ENCODE measurements around the gene FFAR3. TPM values are rescaled to one million over a fixed set of nuclear protein-coding genes. Genes with fewer than 3 reads are reported as not detected.

FFAR3 gene
- total and polyA plus RNA-seq, 2 of the 8 experiments (the other 6 are each of a cell fraction or from before 2014, with no cell fraction given), result not detected

DNA sequence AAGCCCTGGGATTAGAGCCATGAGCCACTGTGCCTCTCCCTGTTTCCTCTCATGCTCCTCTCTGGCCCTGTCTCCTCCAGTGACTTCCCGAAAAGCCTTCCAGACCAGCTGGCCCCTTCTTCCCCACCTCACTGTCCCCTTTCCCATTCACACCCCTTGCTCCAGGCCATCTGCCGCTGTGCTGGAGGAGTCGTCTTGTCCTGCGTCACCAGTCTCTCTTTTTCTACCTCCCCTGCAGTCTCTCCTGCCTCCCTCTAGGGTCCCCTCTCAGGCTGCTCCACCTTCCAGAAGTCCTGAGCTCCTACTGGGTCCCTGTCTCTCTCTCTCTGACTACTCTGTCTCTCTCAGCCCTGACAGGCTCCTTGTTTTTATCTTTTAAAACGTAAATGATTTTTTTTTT is 15.8 kb upstream of the FFAR3 start:
- Histone ChIP-seq H3K36me3 (ENCODE audit: control insufficient read depth in 2 of 4, insufficient read depth in 4 of 4, low read length in 3 of 4) (no peaks in the 10 kb centered on the region), H3K9me3 (ENCODE audit: insufficient read depth in 2 of 2, low read depth in 1 of 2, low read length in 1 of 2) (no peaks in the 10 kb centered on the region), H2BK15ac (ENCODE audit: low read length) (no peak overlapping the region), H2BK12ac (ENCODE audit: low read depth, low read length) (no peak overlapping the region), H2BK5ac (ENCODE audit: low read depth, low read length) (no peak overlapping the region), H2BK120ac (replicated peaks; ENCODE audit: low read depth, low read length) (no peak overlapping the region), H3K4ac (replicated peaks; ENCODE audit: insufficient read length, low read depth, low read length) (no peak overlapping the region), H3K79me1 (ENCODE audit: low read depth, low read length) (no peaks in the 10 kb centered on the region), H3K23ac (ENCODE audit: insufficient read length) (no peak overlapping the region), H3K9ac (replicated peaks in 1 of 4; ENCODE audit: extremely low read depth in 1 of 4, low read depth in 3 of 4, low read length in 3 of 4) (no peak overlapping the region), H4K8ac (ENCODE audit: extremely low read depth, insufficient read depth, low read length) (no peak overlapping the region), H3K79me2 (ENCODE audit: control insufficient read depth in 1 of 2, insufficient read depth in 2 of 2, low read length in 2 of 2) (no peaks in the 10 kb centered on the region), H2BK20ac (ENCODE audit: low read length) (no peak overlapping the region), H3K23me2 (ENCODE audit: low read depth, low read length) (no peaks in the 10 kb centered on the region; the same call in 1 of the 2 replicates), H4K20me1 (replicated peaks in 1 of 2; ENCODE audit: control insufficient read depth in 1 of 2, insufficient read depth in 2 of 2, low read length in 2 of 2) (no peaks in the 10 kb centered on the region), H4K91ac (replicated peaks; ENCODE audit: insufficient read length, low read length) (no peak overlapping the region), H2AK5ac (ENCODE audit: low read depth, low read length) (no peak overlapping the region), H3K14ac (ENCODE audit: insufficient read length) (no peak overlapping the region), H3K18ac (ENCODE audit: extremely low read depth, low read length) (no peak overlapping the region), H3K4me2 (ENCODE audit: insufficient read depth in 1 of 2, low read depth in 2 of 2, low read length in 2 of 2) (no peak overlapping the region), H3K56ac (replicated peaks; ENCODE audit: insufficient read length, low read depth, low read length) (no peak overlapping the region), H3K4me3 (ENCODE audit: extremely low read depth in 1 of 4, insufficient read depth in 2 of 4, low read depth in 3 of 4, low read length in 4 of 4) (no peak overlapping the region), H2AFZ (ENCODE audit: low read length) (no peak overlapping the region), H3K27ac (ENCODE audit: low read depth, low read length) (no peak overlapping the region), H3K4me1 (replicated peaks in 1 of 4; ENCODE audit: control insufficient read depth in 3 of 4, insufficient read depth in 4 of 4, low read length in 3 of 4) (no peaks in the 10 kb centered on the region), H4K5ac (ENCODE audit: insufficient read length, low read depth, low read length) (no peak overlapping the region), H3K27me3 (replicated peaks in 1 of 4; ENCODE audit: control insufficient read depth in 3 of 4, extremely low read depth in 1 of 4, insufficient read depth in 3 of 4, low read length in 3 of 4) (no peaks in the 10 kb centered on the region)
- ChIA-PET CTCF (ENCODE audit: partially characterized antibody) (interaction anchor here (0.6 to 1.3 kb wide), 8 partner anchors 9 to 153 kb away, joined by 3 to 7 read pairs (median 3); no protein-coding TSS in a partner anchor), POLR2A (ENCODE audit: partially characterized antibody) (interaction anchor here (1.5 kb wide), 1 partner anchor 168 kb away, joined by 6 read pairs; no protein-coding TSS in a partner anchor)
- WGBS, 2 experiments (ENCODE audit: extremely low coverage in 1 of 2, insufficient coverage in 1 of 2, insufficient read length in 1 of 2, insufficient replicate concordance in 2 of 2, low coverage in 1 of 2, low lambda C conversion rate in 2 of 2, missing lambda C conversion rate in 1 of 2), result 79% methylated on average over 5 of the region's 5 CpGs; no CpG with 5 or more reads in 1 of the 2 experiments
- no peak for FAIRE-seq
- TF ChIP-seq RXRA (IDR thresholded peaks at IDR 0.05; ENCODE audit: insufficient read depth, low read depth, low read length) (no peak), HDAC2 (IDR thresholded peaks at IDR 0.05; ENCODE audit: borderline replicate concordance in 1 of 2, low read depth in 2 of 2, low read length in 2 of 2) (no peak), SUZ12 (IDR thresholded peaks at IDR 0.05; ENCODE audit: low read length) (no peak), CTBP2 (IDR thresholded peaks at IDR 0.05; ENCODE audit: borderline replicate concordance, insufficient read depth, insufficient read length, low read length) (no peak), RAD21 (IDR thresholded peaks at IDR 0.05 in 1 of 2, conservative IDR thresholded peaks at IDR 0.05 in 1 of 2; ENCODE audit: low read depth in 2 of 2, low read length in 2 of 2) (no peak), SIN3A (conservative IDR thresholded peaks at IDR 0.05 in 1 of 2, IDR thresholded peaks at IDR 0.05 in 1 of 2; ENCODE audit: low read depth in 1 of 2, low read length in 2 of 2) (no peak), TAF7 (optimal IDR thresholded peaks at IDR 0.05; ENCODE audit: borderline replicate concordance, low read depth, low read length) (no peak), SAP30 (IDR thresholded peaks at IDR 0.05; ENCODE audit: insufficient read depth, insufficient replicate concordance, low read length) (no peak), SIX5 (IDR thresholded peaks at IDR 0.05; ENCODE audit: low read depth, low read length) (no peak), CHD2 (IDR thresholded peaks at IDR 0.05; ENCODE audit: low read length) (no peak), EP300 (IDR thresholded peaks at IDR 0.05; ENCODE audit: borderline replicate concordance in 1 of 2, low read depth in 2 of 2, low read length in 2 of 2) (no peak), RBBP5 (IDR thresholded peaks at IDR 0.05; ENCODE audit: borderline replicate concordance, low read depth, low read length) (no peak)
- DNase-seq (ENCODE audit: low read depth in 1 of 2, low spot score in 2 of 2), result no peak

Measured in H1 (cell line).